HFFc6 (cell line): ENCODE data around the gene SOX15. TPM values are rescaled to one million over a fixed set of nuclear protein-coding genes. Genes with fewer than 3 reads are reported as not detected.

Experiments used
- DNase-seq: peaks from one replicate; pipeline ENCODE4 v3.0.0-alpha.2; 2018
- H3K27ac Mint-ChIP-seq: 2 replicates; pipeline ENCODE4 v1.8.0; 2020; ENCODE audit warnings: mild to moderate bottlenecking, mixed read lengths
- H3K27me3 Mint-ChIP-seq: 2 replicates; pipeline ENCODE4 v1.8.0; 2021; ENCODE audit warnings: mild to moderate bottlenecking, moderate library complexity, mixed read lengths; ENCODE audit not compliant: insufficient read depth
- H3K36me3 Mint-ChIP-seq: 2 replicates; pipeline ENCODE4 v1.8.0; 2021; ENCODE audit warnings: low read depth, mixed read lengths
- H3K4me1 Mint-ChIP-seq: 2 replicates; pipeline ENCODE4 v1.8.0; 2020; ENCODE audit warnings: low read depth, mixed read lengths
- H3K4me3 Mint-ChIP-seq: 2 replicates; pipeline ENCODE4 v1.8.0; 2020; ENCODE audit warnings: mild to moderate bottlenecking, moderate library complexity, mixed read lengths
- H3K9me3 Mint-ChIP-seq: 2 replicates; pipeline ENCODE4 v1.8.0; 2020; ENCODE audit warnings: mild to moderate bottlenecking, mixed read lengths
- CTCF ChIP-seq: fragments of 200-600 bp; sonication (generic); IDR thresholded peaks from 2 replicates; pipeline ENCODE4 v1.5.0; 2021; ENCODE audit warnings: antibody characterized with exemption, mild to moderate bottlenecking
- total RNA-seq, 6 experiments: library from RNA; stranded (reverse); fragmentation: NEBNext Ultra II Directional; extraction: Animal tissue kit (Norgen Biotek cat#: 25700); gene quantifications; 2 replicates in 1 of 6; 3 replicates in 5 of 6; pipeline ENCODE4 v1.2.3, GENCODE V29; 2021

SOX15 gene
- total RNA-seq, 6 experiments from 2014 or later, result 0.62 to 1.0 (median 0.81) TPM

- peaks cover 8% of the 10 kb centered on the region for H3K27me3 Mint-ChIP-seq
- no peak for DNase-seq
- H3K9me3 Mint-ChIP-seq, result no peaks in the 10 kb centered on the region
- H3K4me3 Mint-ChIP-seq, result no peak overlapping the region
- no peaks in the 10 kb centered on the region; the same call in 1 of the 2 replicates for H3K36me3 Mint-ChIP-seq
- peaks cover 29% of the 10 kb centered on the region for H3K4me1 Mint-ChIP-seq
- H3K27ac Mint-ChIP-seq, result no peak overlapping the region
- no peak for TF ChIP-seq CTCF
These were observed 33.3 kb downstream of the SOX15 start for GRCh38 chr17:7556627-7557026.

- peaks cover 5% of the 10 kb centered on the region for H3K27me3 Mint-ChIP-seq
- no peak for DNase-seq
- no peak overlapping the region for H3K27ac Mint-ChIP-seq
- no peaks in the 10 kb centered on the region for H3K9me3 Mint-ChIP-seq
- no peaks in the 10 kb centered on the region; the same call in 1 of the 2 replicates for H3K36me3 Mint-ChIP-seq
- H3K4me1 Mint-ChIP-seq, result peaks cover 22% of the 10 kb centered on the region
- no peak overlapping the region for H3K4me3 Mint-ChIP-seq
- peak; percentile 34 for TF ChIP-seq CTCF
These were observed 34.5 kb downstream of the SOX15 start for GRCh38 chr17:7555320-7555948.

GRCh38 chr17:7553356-7553755 is 36.5 kb downstream of the SOX15 start:
- Mint-ChIP-seq H3K4me3 (no peak overlapping the region), H3K27me3 (peaks cover 5% of the 10 kb centered on the region; the same call in 1 of the 2 replicates), H3K9me3 (no peaks in the 10 kb centered on the region), H3K4me1 (peaks cover 17% of the 10 kb centered on the region), H3K27ac (no peak overlapping the region), H3K36me3 (no peaks in the 10 kb centered on the region; the same call in 1 of the 2 replicates)
- DNase-seq, result no peak
- TF ChIP-seq CTCF, result no peak

GRCh38 chr17:7552621-7553051 is 37.3 kb downstream of the SOX15 start:
- DNase-seq, result no peak
- Mint-ChIP-seq H3K27ac (no peak overlapping the region), H3K27me3 (peaks cover 5% of the 10 kb centered on the region; the same call in 1 of the 2 replicates), H3K36me3 (no peaks in the 10 kb centered on the region; the same call in 1 of the 2 replicates), H3K4me3 (no peak overlapping the region), H3K4me1 (peaks cover 14% of the 10 kb centered on the region), H3K9me3 (no peaks in the 10 kb centered on the region)
- no peak for TF ChIP-seq CTCF

GRCh38 chr17:7551396-7551795 is 38.5 kb downstream of the SOX15 start:
- H3K27ac Mint-ChIP-seq, result no peak overlapping the region
- H3K27me3 Mint-ChIP-seq, result peaks cover 4% of the 10 kb centered on the region; the same call in 1 of the 2 replicates
- no peak overlapping the region for H3K4me3 Mint-ChIP-seq
- no peak for TF ChIP-seq CTCF
- H3K9me3 Mint-ChIP-seq, result no peaks in the 10 kb centered on the region
- H3K4me1 Mint-ChIP-seq, result peaks cover 14% of the 10 kb centered on the region
- no peaks in the 10 kb centered on the region; the same call in 1 of the 2 replicates for H3K36me3 Mint-ChIP-seq
- no peak for DNase-seq
